GM21367 (cell line): ENCODE results near the gene FAM90A26.
"Not testable (repeated sequence)": the region's sequence is repeated elsewhere in the genome, so short reads cannot be mapped to it uniquely, and the experiment has no call there.

Experiments used
- ATAC-seq: cut with Tn5 transposase; IDR thresholded peaks from one replicate; pipeline ENCODE4 v1.9.1; 2021; ENCODE audit not compliant: unreplicated experiment

The FAM90A26 gene, protein sequence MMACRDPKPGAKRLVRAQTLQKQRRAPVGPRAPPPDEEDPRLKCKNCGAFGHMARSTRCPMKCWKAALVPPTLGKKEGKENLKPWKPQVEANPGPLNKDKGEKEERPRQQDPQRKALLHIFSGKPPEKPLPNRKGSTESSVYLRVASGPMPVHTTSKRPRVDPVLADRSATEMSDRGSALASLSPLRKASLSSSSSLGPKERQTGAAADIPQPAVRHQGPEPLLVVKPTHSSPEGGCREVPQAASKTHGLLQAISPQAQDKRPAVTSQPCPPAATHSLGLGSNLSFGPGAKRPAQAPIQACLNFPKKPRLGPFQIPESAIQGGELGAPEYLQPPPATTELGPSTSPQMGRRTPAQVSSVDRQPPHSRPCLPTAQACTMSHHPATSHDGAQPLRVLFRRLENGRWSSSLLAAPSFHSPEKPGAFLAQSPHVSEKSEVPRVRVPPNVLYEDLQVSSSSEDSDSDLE

GRCh38 chr4:9169791-9170459 lies at the start of gene FAM90A26:
TSS of gene FAM90A26 (plus strand) at chr4:9170409. CDS start at chr4:9173173, 2,764 bp downstream.
- ATAC-seq = not testable (repeated sequence)

GRCh38 chr4:9122711-9123110 lies 47.5 kb upstream of the FAM90A26 start:
- not testable (repeated sequence) for ATAC-seq

GRCh38 chr4:9123572-9124007 lies 46.6 kb upstream of the FAM90A26 start:
- ATAC-seq = not testable (repeated sequence)

DNA sequence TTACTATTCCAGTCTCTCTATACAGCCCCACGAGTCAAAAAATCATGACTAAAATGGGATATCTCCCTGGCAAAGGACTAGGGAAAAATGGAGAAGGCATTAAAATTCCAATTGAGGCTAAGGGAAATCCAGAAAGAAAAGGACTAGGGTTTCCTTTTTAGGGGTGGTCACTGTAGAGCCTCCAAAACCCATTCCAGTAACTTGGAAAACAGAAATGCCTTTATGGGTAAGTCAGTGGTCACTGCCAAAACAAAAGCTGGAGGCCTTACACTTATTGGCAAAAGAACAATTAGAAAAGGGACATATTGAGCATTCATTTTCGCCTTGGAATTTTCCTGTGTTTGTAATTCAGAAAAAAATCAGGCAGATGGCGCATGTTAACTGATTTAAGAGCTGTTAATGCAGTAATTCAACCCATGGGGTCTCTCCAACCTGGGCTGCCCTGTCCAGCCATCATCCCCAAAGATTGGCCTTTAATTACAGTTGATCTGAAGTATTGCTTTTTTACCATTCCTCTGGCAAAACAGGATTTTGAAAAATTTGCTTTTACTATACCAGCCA lies 44.5 kb upstream of the FAM90A26 start:
- ATAC-seq = not testable (repeated sequence)

DNA sequence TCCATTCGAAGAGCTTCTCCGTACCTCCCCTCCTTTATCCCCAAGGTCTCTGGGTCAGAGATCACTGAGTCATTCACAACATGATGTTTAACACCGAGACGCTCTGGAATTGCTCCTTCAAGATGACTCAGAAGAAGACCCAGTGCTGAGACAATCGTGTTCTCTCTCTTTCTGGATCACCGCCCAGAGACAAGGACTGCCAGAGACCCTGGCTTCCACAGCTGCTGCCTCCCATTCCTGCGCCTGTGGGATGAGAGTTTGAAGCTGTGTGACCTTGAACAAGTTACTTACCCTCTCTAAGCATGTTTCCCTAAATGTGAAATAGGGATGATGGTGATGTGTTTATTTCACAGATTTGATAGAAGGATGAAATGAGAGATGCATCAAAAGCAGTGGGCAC lies 38.8 kb upstream of the FAM90A26 start:
- ATAC-seq = not testable (repeated sequence)

- ATAC-seq = not testable (repeated sequence)
Measured at GRCh38 chr4:9132849-9133248, 37.4 kb upstream of the FAM90A26 start.

- ATAC-seq = not testable (repeated sequence)
Measured at GRCh38 chr4:9134011-9134410, 36.2 kb upstream of the FAM90A26 start.

DNA sequence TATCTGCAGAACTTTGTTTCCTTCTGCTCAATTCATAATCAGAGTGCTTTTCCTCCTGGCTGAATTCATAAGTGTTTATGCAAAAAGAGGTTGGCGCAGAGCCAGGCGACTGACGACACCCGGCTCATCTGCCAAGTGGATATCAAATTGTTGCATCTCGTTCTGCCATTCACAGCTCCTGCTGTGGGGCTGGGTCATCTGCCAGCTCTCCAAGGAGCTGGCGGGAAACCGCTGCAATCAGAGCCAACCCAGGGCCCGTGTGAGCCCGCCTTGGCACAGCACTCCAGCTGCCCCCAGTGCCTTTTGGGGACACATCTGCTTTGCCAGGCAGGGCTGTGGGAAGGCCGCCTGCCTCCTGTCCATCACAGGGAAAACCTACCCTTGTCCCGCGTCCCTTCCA lies 35.7 kb upstream of the FAM90A26 start:
- ATAC-seq = not testable (repeated sequence)

GRCh38 chr4:9141050-9141449 lies 29.2 kb upstream of the FAM90A26 start:
- not testable (repeated sequence) for ATAC-seq

DNA sequence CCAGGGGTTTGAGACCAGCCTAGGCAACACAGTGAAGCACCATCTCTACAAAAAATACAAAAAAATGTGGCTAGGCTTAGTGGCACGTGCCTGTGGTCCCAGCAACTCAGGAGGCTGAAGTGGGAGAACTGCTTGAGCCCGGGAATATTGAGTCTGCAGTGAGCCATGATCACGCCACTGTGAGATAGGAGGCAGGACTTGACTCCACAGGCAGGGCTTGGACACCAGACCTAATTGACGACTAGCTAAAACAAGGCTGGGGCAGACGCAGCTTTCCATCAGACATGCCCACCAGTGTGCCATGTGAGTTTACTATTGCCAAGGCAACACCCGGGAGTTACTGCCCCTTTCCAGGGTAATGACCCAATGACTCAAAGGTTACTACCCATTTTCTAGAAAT lies 27.4 kb upstream of the FAM90A26 start:
- ATAC-seq = not testable (repeated sequence)

DNA sequence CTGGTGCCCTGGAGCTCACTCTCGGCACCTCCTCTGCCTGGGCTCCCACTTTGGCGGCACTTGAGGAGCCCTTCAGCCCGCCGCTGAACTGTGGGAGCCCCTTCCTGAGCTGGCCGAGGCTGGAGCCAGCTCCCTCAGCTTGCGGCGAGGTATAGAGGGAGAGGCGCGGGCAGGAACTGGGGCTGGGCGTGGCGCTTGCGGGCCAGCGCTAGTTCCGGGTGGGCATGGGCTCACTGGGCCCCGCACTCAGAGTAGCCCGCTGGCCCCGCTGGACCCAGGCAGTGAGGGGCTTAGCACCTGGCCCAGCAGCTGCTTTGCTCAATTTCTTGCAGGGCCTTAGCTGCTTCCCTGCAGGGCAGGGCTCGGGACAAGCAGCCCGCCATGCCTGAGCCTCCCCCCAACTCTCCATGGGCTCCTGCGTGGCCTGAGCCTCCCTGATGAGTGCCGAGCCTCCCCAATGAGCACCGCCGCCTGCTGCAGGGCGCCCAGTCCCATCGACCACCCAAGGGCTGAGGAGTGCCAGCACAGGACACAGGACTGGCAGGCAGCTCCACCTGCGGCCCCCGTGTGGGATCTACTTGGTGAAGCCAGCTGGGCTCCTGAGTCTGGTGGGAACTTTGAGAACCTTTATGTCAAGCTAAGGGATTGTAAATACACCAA lies 26.7 kb upstream of the FAM90A26 start:
- no peak for ATAC-seq

- no peak for ATAC-seq
Measured at GRCh38 chr4:9146967-9147366, 23.2 kb upstream of the FAM90A26 start.

- not testable (repeated sequence) for ATAC-seq
Measured at GRCh38 chr4:9147368-9147767, 22.8 kb upstream of the FAM90A26 start.

GRCh38 chr4:9148611-9149409 lies 21.4 kb upstream of the FAM90A26 start:
- not testable (repeated sequence) for ATAC-seq

- not testable (repeated sequence) for ATAC-seq
Measured at GRCh38 chr4:9151809-9152179, 18.4 kb upstream of the FAM90A26 start.

DNA sequence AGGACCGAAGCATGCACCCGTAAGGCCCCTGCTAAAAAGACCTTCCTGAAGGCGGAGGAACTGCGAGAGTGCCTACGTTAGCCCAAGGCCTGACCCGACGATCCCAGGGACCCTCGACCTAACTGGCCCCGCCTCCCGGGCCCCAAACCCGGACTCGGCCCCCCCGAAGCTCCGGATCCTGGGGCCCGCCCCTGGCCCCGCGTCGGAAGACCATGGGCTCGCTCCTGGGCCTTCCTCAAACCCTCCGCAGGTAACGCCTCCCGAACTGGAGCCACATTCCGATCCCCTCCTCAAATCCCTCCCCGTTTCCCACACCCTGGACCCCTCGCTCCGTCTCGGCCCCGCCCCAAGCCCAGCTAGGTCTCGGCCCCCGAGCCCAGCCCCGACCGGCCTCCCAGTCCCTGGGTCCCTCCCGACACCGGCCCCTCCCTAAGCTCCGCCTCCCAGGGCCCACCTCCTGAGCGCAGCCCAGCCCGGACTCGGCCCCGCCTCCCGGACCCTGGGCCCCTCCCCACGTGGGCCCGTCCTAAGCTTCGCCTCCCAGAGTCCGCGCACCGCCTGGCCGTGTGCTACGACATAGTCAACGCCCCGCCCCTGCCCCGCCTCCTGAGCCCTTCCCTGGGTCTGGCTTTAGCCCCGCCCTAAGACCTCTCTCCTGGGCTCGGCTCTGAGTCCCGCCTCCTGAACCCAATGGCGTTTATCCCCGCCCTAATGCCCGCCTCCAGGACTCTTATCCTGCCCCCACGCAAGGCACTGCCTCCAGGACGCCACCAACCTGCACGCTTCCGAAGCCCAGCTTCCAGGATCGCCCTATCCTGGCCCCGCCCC lies 17.8 kb upstream of the FAM90A26 start:
- peak; percentile 44 for ATAC-seq

DNA sequence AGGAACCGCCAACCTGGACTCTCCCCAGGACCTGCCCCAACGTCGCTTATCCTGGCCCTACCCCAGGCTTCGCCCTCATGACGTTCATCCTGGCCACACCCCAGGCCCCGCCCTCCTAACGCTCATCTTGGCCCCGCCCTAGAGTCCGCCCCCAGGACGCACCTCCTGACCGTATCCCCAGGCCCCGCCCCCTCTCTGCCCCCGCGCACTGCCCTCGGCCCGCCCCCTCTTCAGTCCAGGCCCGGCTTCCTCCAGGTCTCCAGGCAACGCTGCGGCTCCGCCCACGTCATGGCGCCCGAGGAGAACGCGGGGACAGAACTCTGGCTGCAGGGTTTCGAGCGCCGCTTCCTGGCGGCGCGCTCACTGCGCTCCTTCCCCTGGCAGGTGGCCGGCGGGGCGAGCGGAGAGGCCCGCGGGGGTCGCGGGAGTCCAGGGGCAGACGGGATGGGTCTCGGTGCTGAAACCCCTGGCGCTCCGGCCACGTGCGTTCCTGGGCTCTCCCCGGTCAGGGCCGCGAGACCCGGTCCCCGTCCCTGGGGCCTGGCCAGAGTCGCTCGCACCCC lies 17.1 kb upstream of the FAM90A26 start:
- ATAC-seq = peak; percentile 84

- ATAC-seq = not testable (repeated sequence)
Measured at GRCh38 chr4:9153571-9154157, 16.5 kb upstream of the FAM90A26 start.
